LNCAP (cell line): ENCODE measurements around the gene PPP1R14B.

Experiments
- TF ChIP-seq, protein P1 (sequence below): fragments of 450-650 bp; IDR thresholded peaks from 2 replicates; pipeline ENCODE4 v1.5.1; 2017; ENCODE audit warnings: mild to moderate bottlenecking

The PPP1R14B gene, protein sequence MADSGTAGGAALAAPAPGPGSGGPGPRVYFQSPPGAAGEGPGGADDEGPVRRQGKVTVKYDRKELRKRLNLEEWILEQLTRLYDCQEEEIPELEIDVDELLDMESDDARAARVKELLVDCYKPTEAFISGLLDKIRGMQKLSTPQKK

DNA sequence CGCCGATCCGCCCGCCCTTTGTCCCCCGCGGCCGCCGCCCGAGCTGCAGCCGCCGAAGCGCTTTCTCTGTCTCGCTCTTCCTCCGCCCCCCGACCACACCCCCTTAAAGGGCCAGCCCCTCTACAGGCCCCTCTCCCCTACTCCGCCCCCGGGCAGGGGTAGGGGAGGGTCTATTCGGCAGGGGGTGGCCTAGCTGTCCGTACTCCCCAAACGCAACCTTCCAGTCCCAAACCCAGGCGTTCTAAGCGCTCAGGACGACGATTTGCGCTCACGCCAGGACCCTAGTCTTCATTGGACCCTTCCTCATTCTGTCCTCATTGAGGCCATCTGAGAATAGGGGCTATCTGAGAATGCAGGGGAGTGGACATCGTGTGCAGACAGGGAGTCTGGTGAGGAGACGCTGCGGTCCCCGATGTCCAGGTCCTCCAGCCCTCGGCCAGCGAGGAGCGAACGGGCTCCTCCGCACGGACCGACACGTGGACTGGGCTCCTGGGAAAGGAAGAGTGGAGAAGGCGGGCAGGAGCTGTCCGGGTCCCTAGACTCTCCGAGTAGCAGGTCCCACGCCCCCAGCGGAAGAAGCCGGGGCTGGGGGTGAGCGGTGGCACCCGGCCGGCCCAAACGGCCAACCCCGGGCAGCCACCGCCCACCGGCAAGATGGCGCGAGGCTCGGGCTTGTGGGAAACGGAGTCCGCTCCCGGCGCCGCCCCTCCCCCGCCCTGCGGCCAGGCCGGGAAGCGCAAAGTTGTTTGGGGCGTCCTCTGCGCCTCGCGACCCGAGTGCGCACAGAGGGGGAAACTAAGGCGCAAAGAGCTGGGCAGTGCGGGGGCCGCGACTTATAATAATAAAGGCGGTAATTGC is at the start of gene PPP1R14B:
Gene PPP1R14B, minus strand, starts transcription at position 73 of the 858 bp plus-strand sequence. CDS start 270 bp downstream, outside the sequence.
- TF ChIP-seq, protein P1, sequence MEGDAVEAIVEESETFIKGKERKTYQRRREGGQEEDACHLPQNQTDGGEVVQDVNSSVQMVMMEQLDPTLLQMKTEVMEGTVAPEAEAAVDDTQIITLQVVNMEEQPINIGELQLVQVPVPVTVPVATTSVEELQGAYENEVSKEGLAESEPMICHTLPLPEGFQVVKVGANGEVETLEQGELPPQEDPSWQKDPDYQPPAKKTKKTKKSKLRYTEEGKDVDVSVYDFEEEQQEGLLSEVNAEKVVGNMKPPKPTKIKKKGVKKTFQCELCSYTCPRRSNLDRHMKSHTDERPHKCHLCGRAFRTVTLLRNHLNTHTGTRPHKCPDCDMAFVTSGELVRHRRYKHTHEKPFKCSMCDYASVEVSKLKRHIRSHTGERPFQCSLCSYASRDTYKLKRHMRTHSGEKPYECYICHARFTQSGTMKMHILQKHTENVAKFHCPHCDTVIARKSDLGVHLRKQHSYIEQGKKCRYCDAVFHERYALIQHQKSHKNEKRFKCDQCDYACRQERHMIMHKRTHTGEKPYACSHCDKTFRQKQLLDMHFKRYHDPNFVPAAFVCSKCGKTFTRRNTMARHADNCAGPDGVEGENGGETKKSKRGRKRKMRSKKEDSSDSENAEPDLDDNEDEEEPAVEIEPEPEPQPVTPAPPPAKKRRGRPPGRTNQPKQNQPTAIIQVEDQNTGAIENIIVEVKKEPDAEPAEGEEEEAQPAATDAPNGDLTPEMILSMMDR, result no peak

DNA sequence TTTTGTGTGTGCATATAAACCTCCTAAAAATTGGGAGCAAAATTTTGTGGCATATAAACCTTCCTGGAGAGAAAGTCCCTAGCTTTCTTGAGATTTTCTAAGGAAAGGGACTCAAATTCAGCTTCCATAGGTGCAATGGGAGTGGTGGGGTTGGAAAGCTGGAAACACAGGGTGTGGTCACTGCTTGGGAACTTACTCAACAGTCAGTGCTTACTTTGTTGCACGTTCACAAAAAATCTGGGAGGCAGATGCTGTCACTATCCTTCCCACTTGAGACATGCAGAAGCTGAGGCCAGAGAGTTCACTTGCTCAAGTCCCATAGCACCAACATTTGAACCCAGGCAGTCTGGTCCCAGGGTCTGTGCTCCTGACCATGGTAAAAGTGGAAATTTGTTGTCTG is 49.5 kb upstream of the PPP1R14B start:
- TF ChIP-seq, protein P1, result no peak

DNA sequence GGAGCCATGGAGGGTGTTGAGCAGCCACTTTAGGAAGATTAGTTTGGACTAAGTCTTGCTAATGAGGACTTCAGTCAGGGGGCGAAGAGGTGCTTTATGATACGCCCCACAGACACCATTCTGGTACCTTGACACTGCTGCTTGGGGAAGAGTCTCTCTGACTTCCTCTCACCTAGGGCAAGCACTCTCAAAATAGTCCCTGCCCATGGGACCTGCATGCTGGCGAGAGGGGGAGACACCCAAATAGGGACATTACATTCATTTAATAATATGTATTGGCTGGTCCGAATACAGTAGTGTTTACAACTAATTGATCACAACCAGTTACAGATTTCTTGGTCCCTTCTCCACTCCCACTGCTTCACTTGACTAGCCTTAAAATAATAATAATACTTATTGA is 49.0 kb upstream of the PPP1R14B start:
- TF ChIP-seq, protein P1, result no peak

DNA sequence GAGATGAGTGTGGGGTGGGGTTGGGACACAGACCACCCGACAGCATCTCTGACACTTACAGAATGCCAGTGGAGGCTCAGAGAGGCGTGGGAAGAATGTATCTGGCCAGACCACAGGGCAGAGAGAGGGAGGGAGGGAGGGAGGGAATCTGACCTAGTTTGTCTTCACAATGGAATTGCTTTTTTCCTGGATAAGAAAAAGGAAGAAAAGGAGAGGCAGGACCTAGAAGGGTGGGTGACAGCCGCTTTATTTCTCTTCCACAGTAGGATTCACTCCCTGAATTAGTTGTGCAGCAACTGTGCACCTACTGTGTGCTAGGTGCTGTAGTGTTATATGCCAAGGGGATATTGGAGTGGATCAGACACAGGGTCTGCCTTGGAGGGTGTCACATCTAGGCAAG is 48.0 kb upstream of the PPP1R14B start:
- TF ChIP-seq, protein P1, result no peak

DNA sequence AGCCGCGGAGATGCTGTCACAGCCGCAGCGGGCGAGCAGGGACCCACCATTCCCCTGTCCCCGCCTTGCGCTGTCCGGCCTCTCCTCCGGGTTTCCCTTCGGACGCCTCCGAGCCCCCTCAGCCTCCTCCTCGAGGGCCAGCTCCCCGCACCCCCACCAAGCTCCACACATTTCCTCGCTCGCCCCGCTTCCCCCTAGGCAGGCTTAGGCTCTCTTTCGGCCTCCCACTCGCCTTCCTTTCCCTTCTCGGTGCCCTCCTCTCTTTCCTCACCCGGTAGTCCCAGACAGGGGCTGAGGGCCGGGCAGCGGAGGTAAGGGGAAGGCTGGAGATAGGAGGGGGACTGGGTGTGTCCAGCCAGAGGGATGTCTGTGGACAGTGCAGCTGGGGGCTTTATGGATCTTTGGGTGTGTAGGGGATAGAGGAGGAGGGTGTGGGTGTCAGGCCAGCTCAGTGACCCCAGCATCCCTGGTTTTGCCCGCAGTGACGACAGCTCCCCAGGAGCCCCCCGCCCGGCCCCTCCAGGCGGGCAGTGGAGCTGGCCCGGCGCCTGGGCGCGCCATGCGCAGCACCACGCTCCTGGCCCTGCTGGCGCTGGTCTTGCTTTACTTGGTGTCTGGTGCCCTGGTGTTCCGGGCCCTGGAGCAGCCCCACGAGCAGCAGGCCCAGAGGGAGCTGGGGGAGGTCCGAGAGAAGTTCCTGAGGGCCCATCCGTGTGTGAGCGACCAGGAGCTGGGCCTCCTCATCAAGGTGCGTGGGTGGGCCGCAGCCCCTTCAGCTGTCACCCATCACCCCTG is 45.9 kb upstream of the PPP1R14B start:
- TF ChIP-seq, protein P1, result no peak

DNA sequence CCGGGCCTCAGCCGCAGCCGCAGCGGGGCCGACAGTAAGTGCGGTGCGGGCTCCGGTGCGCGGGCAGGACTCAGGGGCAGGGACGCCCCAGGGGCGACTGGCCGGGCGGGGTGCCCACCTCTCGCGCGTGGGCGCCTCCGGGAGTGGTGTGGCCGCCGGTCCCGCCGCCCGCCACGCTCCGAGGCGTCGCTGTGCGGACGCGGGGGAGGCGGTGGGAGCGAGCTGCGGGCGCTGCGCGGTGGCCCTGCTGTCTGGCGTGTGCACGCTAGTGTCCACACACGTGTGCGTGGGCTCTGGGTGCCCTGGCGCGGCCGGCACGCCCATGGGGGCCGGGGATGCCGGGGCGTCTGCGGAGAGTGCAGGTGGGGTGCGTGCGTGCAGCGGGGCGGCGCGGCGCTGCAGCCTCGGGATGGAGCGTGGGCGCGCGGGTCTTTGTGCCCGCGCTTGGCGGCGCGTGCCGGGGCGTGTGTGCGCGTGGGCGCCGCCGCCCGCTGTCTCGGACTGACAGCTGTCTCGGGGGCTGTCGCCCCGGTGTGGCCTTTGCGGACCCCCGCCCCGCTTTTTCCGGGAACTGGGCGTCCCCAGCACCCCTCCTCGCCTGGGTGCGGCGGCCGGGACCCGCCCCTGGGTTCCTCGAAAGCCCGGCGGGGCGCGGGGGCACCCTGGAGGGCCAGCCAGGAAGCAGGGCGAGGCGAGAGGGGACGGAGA is 45.2 kb upstream of the PPP1R14B start:
- TF ChIP-seq, protein P1, result no peak

DNA sequence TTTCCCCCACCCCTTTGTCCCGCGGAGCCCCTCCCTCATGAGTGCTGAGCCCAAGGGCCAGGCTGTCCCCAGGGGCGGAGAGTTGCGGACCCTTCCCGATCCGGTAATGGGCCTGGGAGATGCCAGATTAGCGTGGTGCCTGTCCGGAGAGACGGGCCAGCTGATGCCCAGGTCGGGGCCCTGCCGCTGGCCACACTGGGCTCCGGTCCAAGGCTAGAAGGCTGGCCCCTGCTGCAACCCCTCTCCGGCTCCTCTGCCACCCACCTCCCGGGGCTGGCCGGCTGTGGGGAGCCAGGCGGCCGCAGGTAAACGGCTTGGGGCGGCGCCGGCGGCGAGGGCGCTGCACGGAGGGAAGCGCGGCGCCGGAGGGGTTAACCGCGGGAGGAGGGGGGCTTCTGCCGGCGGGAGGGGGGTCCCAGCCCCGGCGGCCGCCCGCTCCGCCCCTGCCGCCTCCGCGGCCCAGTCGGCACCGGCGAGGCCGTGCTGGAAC is 44.6 kb upstream of the PPP1R14B start, which contains the start of gene KCNK4:
Gene KCNK4, plus strand, starts transcription at position 41 of the 490 bp plus-strand sequence. CDS start 1,717 bp downstream, outside the sequence.
- TF ChIP-seq, protein P1, result no peak
